H9 (cell line): ENCODE data around the gene SETD3. TPM values are rescaled to one million over a fixed set of nuclear protein-coding genes. Genes with fewer than 3 reads are reported as not detected.

Experiments used
- DNase-seq: peaks from one replicate; pipeline ENCODE4 v3.0.0-alpha.2; 2017
- H2AFZ ChIP-seq: one replicate; pipeline ENCODE4 v1.6.1; 2013; ENCODE audit warnings: mild to moderate bottlenecking, low read length, control low read depth, moderate library complexity
- H2AK5ac ChIP-seq: 2 replicates; pipeline ENCODE4 v1.6.1; 2013; ENCODE audit warnings: low read length, control low read depth, mixed read lengths; ENCODE audit not compliant: insufficient read length
- H2BK120ac ChIP-seq: one replicate; pipeline ENCODE4 v1.6.1; 2013; ENCODE audit warnings: low read depth, mild to moderate bottlenecking, low read length, control low read depth, inconsistent platforms; ENCODE audit not compliant: poor library complexity, severe bottlenecking
- H2BK12ac ChIP-seq: 2 replicates; pipeline ENCODE4 v1.6.1; 2013; ENCODE audit warnings: low read length, control low read depth, mixed read lengths, low read depth; ENCODE audit not compliant: insufficient read length
- H2BK15ac ChIP-seq: 2 replicates; pipeline ENCODE4 v1.6.1; 2013; ENCODE audit warnings: low read depth, low read length, control low read depth
- H2BK20ac ChIP-seq: one replicate; pipeline ENCODE4 v1.6.1; 2013; ENCODE audit warnings: low read depth, mild to moderate bottlenecking, low read length, control low read depth, inconsistent platforms; ENCODE audit not compliant: poor library complexity, severe bottlenecking
- H2BK5ac ChIP-seq: 2 replicates; pipeline ENCODE4 v1.6.1; 2013; ENCODE audit warnings: low read length, control low read depth, mixed read lengths; ENCODE audit not compliant: insufficient read length
- H3K14ac ChIP-seq: 2 replicates; pipeline ENCODE4 v1.6.1; 2013; ENCODE audit warnings: low read length, control low read depth; ENCODE audit not compliant: insufficient read depth
- H3K18ac ChIP-seq: 2 replicates; pipeline ENCODE4 v1.6.1; 2013; ENCODE audit warnings: low read depth, mild to moderate bottlenecking, mixed read lengths, low read length, control low read depth; ENCODE audit not compliant: insufficient read length
- H3K23ac ChIP-seq: 2 replicates; pipeline ENCODE4 v1.6.1; 2013; ENCODE audit warnings: low read length, control low read depth, mixed read lengths, low read depth; ENCODE audit not compliant: insufficient read length
- H3K23me2 ChIP-seq: 2 replicates; pipeline ENCODE4 v1.6.1; 2013; ENCODE audit warnings: low read depth, mild to moderate bottlenecking, mixed read lengths, low read length, control low read depth; ENCODE audit not compliant: insufficient read length, poor library complexity, severe bottlenecking
- H3K27ac ChIP-seq: 2 replicates; pipeline ENCODE4 v1.5.1; 2013; ENCODE audit warnings: low read length, control low read depth, mixed read lengths, low read depth; ENCODE audit not compliant: insufficient read length
- H3K27me3 ChIP-seq: 2 replicates; pipeline ENCODE4 v1.6.1; 2013; ENCODE audit warnings: low read length, control low read depth, inconsistent platforms; ENCODE audit not compliant: insufficient read depth
- H3K4ac ChIP-seq: 2 replicates; pipeline ENCODE4 v1.6.1; 2013; ENCODE audit warnings: low read depth, mild to moderate bottlenecking, control low read depth, inconsistent platforms, low read length, moderate library complexity
- H3K4me1 ChIP-seq: 2 replicates; pipeline ENCODE4 v1.6.1; 2013; ENCODE audit warnings: low read length, control low read depth, inconsistent platforms; ENCODE audit not compliant: insufficient read depth
- H3K4me2 ChIP-seq: 2 replicates; pipeline ENCODE4 v1.6.1; 2013; ENCODE audit warnings: low read length, control low read depth, mixed read lengths; ENCODE audit not compliant: insufficient read length, insufficient read depth
- H3K56ac ChIP-seq: 2 replicates; pipeline ENCODE4 v1.6.1; 2013; ENCODE audit warnings: low read depth, mild to moderate bottlenecking, mixed read lengths, low read length, control low read depth; ENCODE audit not compliant: insufficient read length
- H3K79me1 ChIP-seq: 2 replicates; pipeline ENCODE4 v1.6.1; 2013; ENCODE audit warnings: low read depth, mild to moderate bottlenecking, moderate library complexity, low read length, control low read depth, inconsistent platforms; ENCODE audit not compliant: insufficient read depth, poor library complexity, severe bottlenecking
- H3K79me2 ChIP-seq: 2 replicates; pipeline ENCODE4 v1.6.1; 2013; ENCODE audit warnings: low read length, control low read depth, inconsistent platforms; ENCODE audit not compliant: insufficient read depth
- H3K9ac ChIP-seq: 2 replicates; pipeline ENCODE4 v1.6.1; 2013; ENCODE audit warnings: low read length, control low read depth, mixed read lengths; ENCODE audit not compliant: insufficient read length; ENCODE audit errors: extremely low read depth
- H3K9me3 ChIP-seq: one replicate; pipeline ENCODE4 v1.6.1; 2013; ENCODE audit warnings: low read depth, low read length, inconsistent platforms; ENCODE audit not compliant: control insufficient read depth
- H3T11ph ChIP-seq: one replicate; pipeline ENCODE4 v1.6.1; 2013; ENCODE audit warnings: mild to moderate bottlenecking, low read length, control low read depth, inconsistent platforms
- H4K20me1 ChIP-seq: one replicate; pipeline ENCODE4 v1.6.1; 2013; ENCODE audit not compliant: control insufficient read depth, insufficient read length, insufficient read depth
- H4K5ac ChIP-seq: 2 replicates; pipeline ENCODE4 v1.6.1; 2013; ENCODE audit warnings: low read depth, mild to moderate bottlenecking, mixed read lengths, low read length, control low read depth; ENCODE audit not compliant: insufficient read length
- H4K8ac ChIP-seq: replicated peaks from 2 replicates; pipeline ENCODE4 v1.6.1; 2013; ENCODE audit warnings: low read length, control low read depth, mixed read lengths, low read depth; ENCODE audit not compliant: insufficient read length
- H4K91ac ChIP-seq: 2 replicates; pipeline ENCODE4 v1.6.1; 2013; ENCODE audit warnings: low read depth, mild to moderate bottlenecking, moderate library complexity, mixed read lengths, low read length, control low read depth; ENCODE audit not compliant: insufficient read length
- H3K27ac Mint-ChIP-seq, 3 experiments: 2 replicates in 2 of 3; 3 replicates in 1 of 3; pipeline ENCODE4 v1.8.0; 2020 to 2021; ENCODE audit warnings: mixed read lengths in 3 of 3, mild to moderate bottlenecking in 1 of 3, moderate library complexity in 1 of 3
- H3K27me3 Mint-ChIP-seq: 2 replicates; pipeline ENCODE4 v1.8.0; 2021; ENCODE audit warnings: low read depth, mild to moderate bottlenecking, moderate library complexity, mixed read lengths
- H3K36me3 Mint-ChIP-seq, 3 experiments: 2 replicates in 2 of 3; 3 replicates in 1 of 3; pipeline ENCODE4 v1.8.0; 2020 to 2021; ENCODE audit warnings: low read depth in 3 of 3, mixed read lengths in 3 of 3; ENCODE audit not compliant: insufficient read depth in 1 of 3
- H3K4me1 Mint-ChIP-seq, 2 experiments: 2 replicates each; pipeline ENCODE4 v1.8.0; 2020; ENCODE audit warnings: mixed read lengths in 2 of 2
- H3K4me3 Mint-ChIP-seq, 2 experiments: 2 replicates in 1 of 2; 3 replicates in 1 of 2; pipeline ENCODE4 v1.8.0; 2020 to 2021; ENCODE audit warnings: mild to moderate bottlenecking in 2 of 2, mixed read lengths in 2 of 2, moderate library complexity in 1 of 2
- H3K9me3 Mint-ChIP-seq, 2 experiments: 2 replicates in 1 of 2; 3 replicates in 1 of 2; pipeline ENCODE4 v1.8.0; 2020; ENCODE audit warnings: mild to moderate bottlenecking in 2 of 2, mixed read lengths in 2 of 2, moderate library complexity in 1 of 2
- CTCF ChIP-seq: fragments of 200-600 bp; sonication (generic); conservative IDR thresholded peaks from 3 replicates; pipeline ENCODE4 v1.8.0; 2021; ENCODE audit warnings: antibody characterized with exemption, mild to moderate bottlenecking
- WGBS: extraction: QIAGEN DNeasy Blood & Tissue Kit; methylation state at CpG from one replicate; pipeline ENCODE4 v1.1.7; 2013; ENCODE audit warnings: missing lambda C conversion rate, low lambda C conversion rate, mixed read lengths; ENCODE audit not compliant: insufficient read length; ENCODE audit errors: extremely low coverage; 5-methylcytosine and 5-hydroxymethylcytosine counted together
- total RNA-seq: library from RNA; stranded (reverse); gene quantifications from 2 replicates; pipeline ENCODE4 v1.2.1, GENCODE V29; 2021

Gene SETD3
- total RNA-seq, 1 experiment from 2014 or later: 56.7 TPM

- Histone ChIP-seq H2AFZ (no peak overlapping the region), H3K27me3 (no peaks in the 10 kb centered on the region), H3K27ac (no peak overlapping the region), H4K5ac (no peak overlapping the region), H3K9me3 (peaks cover 9% of the 10 kb centered on the region), H3K9ac (no peak overlapping the region), H3K18ac (no peak overlapping the region), H2BK5ac (no peak overlapping the region), H3K14ac (no peak overlapping the region), H2AK5ac (no peak overlapping the region), H3K79me2 (peaks cover 3% of the 10 kb centered on the region; the same call in 1 of the 2 replicates), H3K79me1 (peaks cover 6% of the 10 kb centered on the region), H3K4me1 (no peaks in the 10 kb centered on the region), H4K8ac (no peak overlapping the region), H4K91ac (no peak overlapping the region), H4K20me1 (no peaks in the 10 kb centered on the region), H2BK12ac (no peak overlapping the region), H2BK20ac (no peak overlapping the region), H3K56ac (no peak overlapping the region), H3K23ac (no peak overlapping the region), H3K4ac (no peak overlapping the region), H3K23me2 (no peaks in the 10 kb centered on the region), H2BK120ac (no peak overlapping the region), H3K4me2 (no peak overlapping the region), H3T11ph (no peak overlapping the region), H2BK15ac (no peak overlapping the region)
- WGBS: no CpG with 5 or more reads among the region's 7 CpGs
- Mint-ChIP-seq H3K36me3 (peaks cover 22 to 45% (median 30%) of the 10 kb centered on the region in 3 experiments), H3K9me3 (peaks cover 11 to 18% of the 10 kb centered on the region in 2 experiments), H3K4me3 (no peak overlapping the region), H3K4me1 (peaks cover 20 to 26% of the 10 kb centered on the region in 2 experiments), H3K27me3 (no peaks in the 10 kb centered on the region), H3K27ac (no peak overlapping the region)
- peak; percentile 77 for TF ChIP-seq CTCF
- DNase-seq: peak; percentile 69
Measured at GRCh38 chr14:99430491-99430890, 50.2 kb downstream of the SETD3 start.
